22Rv1 (cell line): ENCODE results near the gene ASXL2.

Source experiments
- H3K27ac ChIP-seq: fragments of 450-650 bp; 2 replicates; pipeline ENCODE4 v1.5.1; 2017
- ZFX ChIP-seq: fragments of 450-650 bp; IDR thresholded peaks from 2 replicates; pipeline ENCODE4 v1.6.1; 2017; ENCODE audit warnings: antibody characterized with exemption, borderline replicate concordance
- TF ChIP-seq, protein P1 (sequence below): fragments of 450-650 bp; IDR thresholded peaks from 2 replicates; pipeline ENCODE4 v1.5.1; 2017; ENCODE audit warnings: mild to moderate bottlenecking

The ASXL2 gene

DNA sequence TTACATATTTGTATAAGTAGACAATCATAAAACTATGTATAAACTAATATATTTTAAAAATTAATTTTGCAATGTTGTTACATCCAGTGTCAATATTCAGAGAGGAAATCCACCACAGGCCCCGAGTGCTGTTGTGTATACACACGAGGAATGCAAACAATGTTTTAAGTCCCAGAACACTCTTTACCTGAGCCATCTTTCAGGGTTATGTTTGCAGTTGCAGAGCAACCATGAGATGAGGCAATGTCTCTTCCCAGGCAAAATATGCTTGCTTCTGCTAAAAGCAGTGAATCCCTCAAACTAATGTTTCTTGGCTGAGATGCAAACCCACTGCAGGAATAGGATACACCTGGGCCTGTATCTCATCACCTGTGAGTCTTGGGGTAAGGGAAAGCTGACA, 91.3 kb downstream of the ASXL2 start:
- no peak for TF ChIP-seq ZFX
- TF ChIP-seq, protein P1, sequence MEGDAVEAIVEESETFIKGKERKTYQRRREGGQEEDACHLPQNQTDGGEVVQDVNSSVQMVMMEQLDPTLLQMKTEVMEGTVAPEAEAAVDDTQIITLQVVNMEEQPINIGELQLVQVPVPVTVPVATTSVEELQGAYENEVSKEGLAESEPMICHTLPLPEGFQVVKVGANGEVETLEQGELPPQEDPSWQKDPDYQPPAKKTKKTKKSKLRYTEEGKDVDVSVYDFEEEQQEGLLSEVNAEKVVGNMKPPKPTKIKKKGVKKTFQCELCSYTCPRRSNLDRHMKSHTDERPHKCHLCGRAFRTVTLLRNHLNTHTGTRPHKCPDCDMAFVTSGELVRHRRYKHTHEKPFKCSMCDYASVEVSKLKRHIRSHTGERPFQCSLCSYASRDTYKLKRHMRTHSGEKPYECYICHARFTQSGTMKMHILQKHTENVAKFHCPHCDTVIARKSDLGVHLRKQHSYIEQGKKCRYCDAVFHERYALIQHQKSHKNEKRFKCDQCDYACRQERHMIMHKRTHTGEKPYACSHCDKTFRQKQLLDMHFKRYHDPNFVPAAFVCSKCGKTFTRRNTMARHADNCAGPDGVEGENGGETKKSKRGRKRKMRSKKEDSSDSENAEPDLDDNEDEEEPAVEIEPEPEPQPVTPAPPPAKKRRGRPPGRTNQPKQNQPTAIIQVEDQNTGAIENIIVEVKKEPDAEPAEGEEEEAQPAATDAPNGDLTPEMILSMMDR: no peak

DNA sequence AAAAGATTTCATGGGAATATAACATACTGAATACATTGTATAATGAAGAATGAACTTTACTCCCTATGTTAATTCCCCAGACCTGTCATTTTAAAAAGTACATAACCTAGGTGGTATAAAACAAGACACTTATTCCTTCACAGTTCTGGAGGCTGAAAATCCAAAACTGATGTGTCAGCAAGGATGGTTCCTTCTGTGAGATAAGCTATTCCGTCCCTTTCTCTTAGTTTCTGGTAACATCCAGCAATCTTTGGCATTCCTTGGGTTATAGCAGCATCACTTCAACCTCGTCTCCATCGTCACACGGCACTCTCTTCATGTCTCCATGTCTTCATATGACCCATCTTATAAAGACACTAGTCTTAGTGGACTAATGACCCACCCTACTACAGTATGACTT, 93.9 kb downstream of the ASXL2 start:
- no peak overlapping the region for H3K27ac ChIP-seq
- TF ChIP-seq, protein P1: no peak
- TF ChIP-seq ZFX: no peak

More for the DNA sequence above, 91.3 kb downstream of the ASXL2 start:
- H3K27ac ChIP-seq: no peak overlapping the region

DNA sequence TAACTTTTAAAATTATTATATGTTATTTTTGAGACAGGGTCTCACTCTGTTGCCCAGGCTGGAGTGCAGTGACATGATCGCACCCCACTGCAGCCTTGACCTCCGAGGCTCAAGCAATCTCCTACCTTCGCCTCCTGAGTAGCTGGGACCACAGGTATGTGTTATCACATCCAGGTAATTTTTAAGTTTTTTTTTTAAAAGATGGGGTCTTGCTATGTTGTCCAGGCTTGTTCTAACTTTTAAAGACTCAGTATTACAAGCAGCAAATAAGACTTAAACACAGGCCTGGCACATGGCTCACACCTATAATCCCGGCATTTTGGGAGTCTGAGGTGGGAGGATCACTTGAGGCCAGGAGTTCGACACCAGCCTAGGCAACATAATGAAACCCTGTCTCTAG, 101.2 kb downstream of the ASXL2 start:
- no peak overlapping the region for H3K27ac ChIP-seq
- TF ChIP-seq, protein P1: no peak
- no peak for TF ChIP-seq ZFX

DNA sequence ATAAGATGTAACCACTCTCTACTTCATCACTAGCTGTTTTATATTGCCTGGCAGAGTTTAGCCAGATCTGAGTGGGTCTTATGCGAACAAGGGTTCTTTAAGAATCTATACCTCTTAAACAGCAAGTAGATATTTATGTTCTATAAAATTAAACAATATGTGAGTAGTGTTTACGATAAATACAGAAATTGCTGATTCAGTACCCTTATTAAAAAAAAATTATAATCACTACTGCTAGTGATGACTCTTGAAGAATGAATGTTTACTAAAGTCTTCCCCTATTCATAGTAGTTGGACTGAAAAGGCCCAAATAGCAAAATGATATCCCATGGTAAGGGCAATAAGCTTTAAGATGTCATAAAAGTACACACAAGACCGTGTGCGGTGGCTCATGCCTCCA, 106.2 kb downstream of the ASXL2 start:
- no peak overlapping the region for H3K27ac ChIP-seq
- TF ChIP-seq ZFX: no peak
- TF ChIP-seq, protein P1: no peak

DNA sequence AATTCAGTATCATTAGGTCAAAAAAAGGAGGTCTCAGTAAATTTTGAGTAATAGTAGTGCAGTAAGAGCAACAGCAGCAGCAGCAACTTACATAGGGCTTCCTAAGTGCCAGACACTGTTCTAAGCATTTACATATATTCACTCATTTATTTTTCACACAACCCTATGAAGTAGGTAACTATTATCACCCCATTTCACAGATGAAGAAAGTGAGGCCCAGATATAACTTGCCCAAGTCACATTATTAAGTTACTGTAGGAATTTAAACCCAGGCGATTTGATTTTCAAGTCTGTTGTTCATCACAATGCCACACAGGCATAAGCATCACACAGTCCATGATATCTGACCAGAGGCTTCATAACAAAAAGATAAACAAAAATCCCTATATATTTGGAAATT, 114.7 kb downstream of the ASXL2 start:
- TF ChIP-seq, protein P1: no peak
- no peak for TF ChIP-seq ZFX
- H3K27ac ChIP-seq: no peak overlapping the region

DNA sequence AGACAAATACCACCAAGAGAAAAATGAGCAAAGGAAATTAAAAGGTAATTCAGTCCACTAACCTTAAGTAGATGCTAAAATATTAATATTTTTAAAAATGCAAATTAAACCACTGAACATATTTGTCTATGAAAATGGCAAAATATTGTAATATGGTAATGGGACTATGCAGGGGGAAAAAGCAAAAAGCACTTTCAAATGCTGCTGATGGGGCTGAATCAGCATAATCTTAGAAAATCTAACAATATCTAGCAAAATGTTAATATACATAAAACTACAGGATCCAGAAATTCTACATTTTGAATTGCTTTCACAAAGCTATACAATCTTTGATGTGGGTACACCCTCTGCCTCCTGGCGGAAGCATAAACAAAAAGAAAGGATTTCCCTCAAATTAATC, 118.0 kb downstream of the ASXL2 start:
- TF ChIP-seq, protein P1: no peak
- no peak for TF ChIP-seq ZFX
- H3K27ac ChIP-seq: no peak overlapping the region

DNA sequence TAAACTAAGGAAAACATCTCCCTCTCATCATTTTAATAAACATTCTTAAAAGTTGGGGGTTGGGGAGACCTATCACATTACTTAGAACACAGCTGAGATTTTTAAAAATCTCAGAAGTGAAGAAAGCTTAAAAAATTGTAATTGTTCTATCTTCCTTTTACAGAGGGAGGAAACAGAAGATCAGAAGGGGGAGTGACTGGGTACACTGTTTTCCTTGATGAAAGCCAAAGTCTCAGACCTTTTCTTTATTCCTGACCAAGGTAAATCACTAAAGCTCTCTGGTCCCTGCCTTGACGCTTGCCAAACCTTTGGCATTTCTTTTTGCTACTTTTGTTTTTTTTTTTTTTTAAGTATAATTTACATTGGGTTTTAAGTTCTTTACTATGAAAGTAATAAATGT, 119.9 kb downstream of the ASXL2 start:
- TF ChIP-seq, protein P1: no peak
- TF ChIP-seq ZFX: no peak
- H3K27ac ChIP-seq: no peak overlapping the region
